Upper lobe of right lung (tissue), 1 donor: ENCODE measurements around the gene CGGBP1. TPM values are rescaled to one million over a fixed set of nuclear protein-coding genes. Genes with fewer than 3 reads are reported as not detected.

Experiments used
- ATAC-seq: fragments of 200-7000 bp; cut with Tn5 transposase; one replicate; pipeline ENCODE4 v1.9.1; 2020; ENCODE audit warnings: mild to moderate bottlenecking, moderate library complexity
- DNase-seq: peaks from one replicate; pipeline ENCODE4 v3.0.0-alpha.2; 2020
- H3K27ac ChIP-seq: fragments of 200-600 bp; one replicate; pipeline ENCODE4 v1.8.0; 2022
- H3K27me3 ChIP-seq: fragments of 200-600 bp; one replicate; pipeline ENCODE4 v1.8.0; 2022; ENCODE audit warnings: mild to moderate bottlenecking
- H3K36me3 ChIP-seq: fragments of 200-600 bp; one replicate; pipeline ENCODE4 v1.8.0; 2022
- H3K4me1 ChIP-seq: fragments of 200-600 bp; one replicate; pipeline ENCODE4 v1.8.0; 2022
- H3K4me3 ChIP-seq: fragments of 200-600 bp; one replicate; pipeline ENCODE4 v1.8.0; 2022; ENCODE audit warnings: mild to moderate bottlenecking
- H3K9me3 ChIP-seq: fragments of 200-600 bp; one replicate; pipeline ENCODE4 v1.8.0; 2022
- CTCF ChIP-seq: fragments of 200-600 bp; IDR thresholded peaks from one replicate; pipeline ENCODE4 v1.8.0; 2022; ENCODE audit warnings: antibody characterized with exemption
- intact Hi-C: fragments of 100-400 bp; cut with DNase I; formaldehyde crosslinking; loops from one replicate; pipeline ENCODE4 v1.11.0; 2022
- total RNA-seq: library from RNA; stranded (reverse); fragmentation: NEBNext Ultra II Directional; extraction: Animal tissue kit (Norgen Biotek cat#: 25700); gene quantifications from one replicate; pipeline ENCODE4 v1.2.1, GENCODE V29; 2021
- donor health status: DM: no; HTN: yes; CAD: no; lungs with severe emphysema.

Gene CGGBP1
- total RNA-seq, 1 donor from 2014 or later, result 79.2 TPM

GRCh38 chr3:88075072-88075471, 16.3 kb upstream of the CGGBP1 start:
- no peaks in the 10 kb centered on the region for H3K9me3 ChIP-seq
- intact Hi-C loops, result no loop called here
- peaks cover 21% of the 10 kb centered on the region for H3K4me1 ChIP-seq
- H3K27me3 ChIP-seq, result no peaks in the 10 kb centered on the region
- H3K27ac ChIP-seq, result no peak overlapping the region
- no peaks in the 10 kb centered on the region for H3K36me3 ChIP-seq
- DNase-seq (no peak), ATAC-seq (peak; percentile 30)
- no peak for TF ChIP-seq CTCF
- H3K4me3 ChIP-seq, result no peak overlapping the region

- no peaks in the 10 kb centered on the region for H3K27me3 ChIP-seq
- H3K4me3 ChIP-seq, result peak overlapping the region; percentile 96
- DNase-seq (no peak), ATAC-seq (no peak)
- H3K27ac ChIP-seq, result no peak overlapping the region
- TF ChIP-seq CTCF, result no peak
- H3K36me3 ChIP-seq, result no peaks in the 10 kb centered on the region
- H3K9me3 ChIP-seq, result no peaks in the 10 kb centered on the region
- H3K4me1 ChIP-seq, result peaks cover 26% of the 10 kb centered on the region
- intact Hi-C loops, result no loop called here
Measured at GRCh38 chr3:88061746-88062145, 2.9 kb upstream of the CGGBP1 start.

GRCh38 chr3:88059380-88060170, 770 bp upstream of the CGGBP1 start:
- no peaks in the 10 kb centered on the region for H3K27me3 ChIP-seq
- H3K9me3 ChIP-seq, result no peaks in the 10 kb centered on the region
- peak overlapping the region; percentile 96 for H3K4me3 ChIP-seq
- intact Hi-C loops, result no loop called here
- TF ChIP-seq CTCF, result no peak
- no peak for DNase-seq
- H3K27ac ChIP-seq, result peak overlapping the region; percentile 97
- peak; percentile 3 for ATAC-seq
- H3K36me3 ChIP-seq, result peaks cover 20% of the 10 kb centered on the region
- H3K4me1 ChIP-seq, result peaks cover 26% of the 10 kb centered on the region

GRCh38 chr3:88058306-88058580, 562 bp downstream of the CGGBP1 start:
- Histone ChIP-seq H3K4me1 (peaks cover 26% of the 10 kb centered on the region), H3K36me3 (peaks cover 26% of the 10 kb centered on the region), H3K27me3 (no peaks in the 10 kb centered on the region), H3K4me3 (peak overlapping the region; percentile 96), H3K9me3 (no peaks in the 10 kb centered on the region), H3K27ac (peak overlapping the region; percentile 97)
- no peak for ATAC-seq
- no peak for TF ChIP-seq CTCF
- intact Hi-C loops, result no loop called here
- DNase-seq, result no peak

GRCh38 chr3:88057630-88058305, 1.0 kb downstream of the CGGBP1 start:
- peaks cover 26% of the 10 kb centered on the region for H3K4me1 ChIP-seq
- DNase-seq, result no peak

More at GRCh38 chr3:88057630-88058305, 1.0 kb downstream of the CGGBP1 start:
- intact Hi-C loops, result no loop called here
- Histone ChIP-seq H3K9me3 (no peaks in the 10 kb centered on the region), H3K27me3 (no peaks in the 10 kb centered on the region), H3K36me3 (peaks cover 26% of the 10 kb centered on the region), H3K27ac (peak overlapping the region; percentile 97), H3K4me3 (peak overlapping the region; percentile 96)
- no peak for TF ChIP-seq CTCF
- ATAC-seq, result no peak
